Measurements from ENCODE around the gene ARSG. TPM values are rescaled to one million over a fixed set of nuclear protein-coding genes. Genes with fewer than 3 reads are reported as not detected.

Gene ARSG
- total RNA-seq, 6 donors from 2014 or later: 3.6 to 16.8 (median 7.7) TPM

GRCh38 chr17:68291836-68292688 is 767 bp downstream of the ARSG start:
- Histone ChIP-seq H3K4me3 (peak overlapping the region; percentile 18 to 68 (median 64)), H3K27ac (peak overlapping the region; percentile 87 to 97 (median 92)), H3K27me3 (peaks cover 0 to 22% (median 8%) of the 10 kb centered on the region in 4 donors), H3K4me1 (peaks cover 19 to 39% (median 29%) of the 10 kb centered on the region in 4 donors), H3K36me3 (no peaks in the 10 kb centered on the region), H3K9me3 (no peaks in the 10 kb centered on the region)
- peak; percentile 81 to 85 for TF ChIP-seq POLR2AphosphoS5 (IDR thresholded peaks at IDR 0.05)
- peak in 1 of 4 donors; percentile 19 for TF ChIP-seq EP300 (IDR thresholded peaks at IDR 0.05)
- TF ChIP-seq CTCF (IDR thresholded peaks at IDR 0.05): peak in 4 of 6 experiments; percentile 12 to 71 (median 36)
- TF ChIP-seq POLR2A (IDR thresholded peaks at IDR 0.05): peak in 2 of 4 donors; percentile 57 to 92
- peak; percentile 87 to 97 for DNase-seq
- 2 to 6% methylated on average over 11 to 34 of the region's 76 CpGs for WGBS, 2 donors
- ATAC-seq (ENCODE audit: low FRiP score in 2 of 2): peak; percentile 86 to 90

- H3K27ac ChIP-seq: peak overlapping the region; percentile 87 to 97 (median 92)
- peaks cover 19 to 39% (median 29%) of the 10 kb centered on the region in 4 donors for H3K4me1 ChIP-seq
- ATAC-seq (ENCODE audit: low FRiP score in 2 of 2) (no peak), DNase-seq (no peak)
- H3K27me3 ChIP-seq: peaks cover 0 to 22% (median 8%) of the 10 kb centered on the region in 4 donors
- WGBS, 2 donors: 49 to 57% methylated on average over 9 of the region's 9 CpGs
- H3K9me3 ChIP-seq: no peaks in the 10 kb centered on the region
- TF ChIP-seq CTCF (IDR thresholded peaks at IDR 0.05) (no peak), POLR2A (IDR thresholded peaks at IDR 0.05) (no peak), EP300 (IDR thresholded peaks at IDR 0.05) (no peak), POLR2AphosphoS5 (IDR thresholded peaks at IDR 0.05) (no peak)
- H3K36me3 ChIP-seq: no peaks in the 10 kb centered on the region
- peak overlapping the region in 3 of 4 donors; percentile 63 to 68 (median 64) for H3K4me3 ChIP-seq
Observed at GRCh38 chr17:68292689-68293040, 1.4 kb downstream of the ARSG start.

GRCh38 chr17:68293490-68294195 is 2.3 kb downstream of the ARSG start:
- no peak overlapping the region for H3K4me3 ChIP-seq
- H3K27ac ChIP-seq: peak overlapping the region in 1 of 4 donors; percentile 88
- H3K9me3 ChIP-seq: no peaks in the 10 kb centered on the region
- no peaks in the 10 kb centered on the region for H3K36me3 ChIP-seq
- peaks cover 0 to 22% (median 8%) of the 10 kb centered on the region in 4 donors for H3K27me3 ChIP-seq
- ATAC-seq (ENCODE audit: low FRiP score in 2 of 2) (no peak), DNase-seq (no peak)
- no peak for TF ChIP-seq CTCF (IDR thresholded peaks at IDR 0.05)
- no peak for TF ChIP-seq POLR2A (IDR thresholded peaks at IDR 0.05)
- no peak for TF ChIP-seq POLR2AphosphoS5 (IDR thresholded peaks at IDR 0.05)
- no peak for TF ChIP-seq EP300 (IDR thresholded peaks at IDR 0.05)
- 94 to 96% methylated on average over 6 of the region's 6 CpGs for WGBS, 2 donors
- H3K4me1 ChIP-seq: peaks cover 19 to 39% (median 29%) of the 10 kb centered on the region in 4 donors

- H3K9me3 ChIP-seq: no peaks in the 10 kb centered on the region
- peaks cover 0 to 22% (median 8%) of the 10 kb centered on the region in 4 donors for H3K27me3 ChIP-seq
- ATAC-seq (ENCODE audit: low FRiP score in 2 of 2) (no peak), DNase-seq (no peak)
- H3K36me3 ChIP-seq: no peaks in the 10 kb centered on the region
- peaks cover 19 to 37% (median 28%) of the 10 kb centered on the region in 4 donors for H3K4me1 ChIP-seq
- TF ChIP-seq CTCF (IDR thresholded peaks at IDR 0.05) (no peak), POLR2AphosphoS5 (IDR thresholded peaks at IDR 0.05) (no peak), POLR2A (IDR thresholded peaks at IDR 0.05) (no peak), EP300 (IDR thresholded peaks at IDR 0.05) (no peak)
- no peak overlapping the region for H3K27ac ChIP-seq
- no peak overlapping the region for H3K4me3 ChIP-seq
- WGBS, 2 donors: 85 to 86% methylated on average over 3 of the region's 3 CpGs
Observed at GRCh38 chr17:68294196-68294555, 2.9 kb downstream of the ARSG start.
